Sigmoid colon (tissue), 4 donors: ENCODE measurements around the gene CEACAM8.

Experiments
- CTCF ChIP-seq, 4 experiments: fragments of 450-650 bp in 3 of 4; fragments of 200-600 bp in 1 of 4; IDR thresholded peaks; one replicate each; pipeline ENCODE4 v1.5.1; 2016 to 2019; ENCODE audit warnings: antibody characterized with exemption in 4 of 4, mild to moderate bottlenecking in 3 of 4, moderate library complexity in 2 of 4
- EP300 ChIP-seq, 4 donors: sonication (generic); formaldehyde crosslinking; IDR thresholded peaks; one replicate each; pipeline ENCODE4 v1.6.1; 2017; ENCODE audit warnings: antibody characterized with exemption in 4 of 4
- POLR2A ChIP-seq, 2 donors: fragments of 450-650 bp; IDR thresholded peaks; one replicate each; pipeline ENCODE4 v1.6.1; 2016; ENCODE audit warnings: antibody characterized with exemption in 2 of 2, mild to moderate bottlenecking in 2 of 2, moderate library complexity in 2 of 2
- POLR2AphosphoS5 ChIP-seq, 4 donors: sonication (generic); formaldehyde crosslinking; IDR thresholded peaks; one replicate each; pipeline ENCODE4 v1.6.1; 2017; ENCODE audit warnings: antibody characterized with exemption in 4 of 4

DNA sequence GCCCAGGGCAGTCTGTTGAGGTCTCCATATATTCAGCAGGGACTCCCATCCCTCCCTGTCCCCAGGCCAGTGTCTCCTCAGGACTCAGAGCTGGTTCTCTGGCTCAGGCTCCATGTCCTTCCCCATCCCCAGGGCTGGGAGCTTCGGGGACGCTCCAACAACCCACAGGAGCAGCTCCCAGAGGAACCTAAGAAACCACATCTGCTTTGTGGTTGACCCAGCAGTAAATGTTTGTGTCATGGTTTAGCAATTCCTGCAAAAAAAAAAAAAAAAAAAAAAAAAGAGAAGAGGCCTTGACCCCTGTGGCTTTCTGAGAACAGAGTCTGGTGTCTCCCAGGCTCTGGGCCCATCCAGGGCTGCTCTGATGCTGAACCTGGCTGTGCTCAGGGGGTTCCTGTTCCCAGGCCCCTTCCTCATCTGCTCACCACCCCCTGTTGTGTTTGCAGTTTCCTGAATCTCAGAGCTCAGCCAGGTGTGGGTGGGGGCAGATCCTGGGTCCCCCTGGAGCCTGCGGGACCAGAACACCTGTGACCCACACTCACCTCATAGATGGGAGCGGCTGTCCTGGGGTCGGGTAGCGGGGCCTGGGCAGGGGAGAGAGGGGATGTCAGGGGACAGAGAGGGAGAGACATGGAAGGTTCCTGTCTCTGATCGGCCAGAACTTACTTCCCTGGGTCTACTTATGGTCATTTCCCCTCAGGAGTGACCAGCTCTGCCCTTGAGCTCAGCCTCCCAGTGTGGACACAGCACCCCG is 41.3 kb downstream of the CEACAM8 start:
- no peak for TF ChIP-seq CTCF (IDR thresholded peaks at IDR 0.05)
- no peak for TF ChIP-seq EP300 (IDR thresholded peaks at IDR 0.05)
- no peak for TF ChIP-seq POLR2A (IDR thresholded peaks at IDR 0.05)
- TF ChIP-seq POLR2AphosphoS5 (IDR thresholded peaks at IDR 0.05) = no peak
